Femur (tissue), 1 donor: ENCODE data around the gene KBTBD2.
"Not testable (repeated sequence)": the region's sequence is repeated elsewhere in the genome, so short reads cannot be mapped to it uniquely, and the experiment has no call there.

Experiments
- DNase-seq: peaks from one replicate; pipeline ENCODE4 v3.0.0-alpha.2; 2017

The KBTBD2 gene

GRCh38 chr7:32892521-32893206, 1.1 kb upstream of the KBTBD2 start:
- DNase-seq, result peak; percentile 76

GRCh38 chr7:32891800-32892520, 400 bp upstream of the KBTBD2 start:
- DNase-seq, result peak; percentile 98

GRCh38 chr7:32890793-32891042, 842 bp downstream of the KBTBD2 start:
- no peak for DNase-seq

- DNase-seq, result peak; percentile 44
These were observed 1.4 kb downstream of the KBTBD2 start for GRCh38 chr7:32890010-32890792.

GRCh38 chr7:32888505-32888904, 3.1 kb downstream of the KBTBD2 start:
- DNase-seq, result no peak

- no peak for DNase-seq
These were observed 4.2 kb downstream of the KBTBD2 start for GRCh38 chr7:32887395-32887794.

- no peak for DNase-seq
These were observed 10.2 kb downstream of the KBTBD2 start for GRCh38 chr7:32881074-32881982.

- DNase-seq, result no peak
These were observed 12.1 kb downstream of the KBTBD2 start for GRCh38 chr7:32879460-32879859.

GRCh38 chr7:32878023-32878422, 13.5 kb downstream of the KBTBD2 start:
- not testable (repeated sequence) for DNase-seq

GRCh38 chr7:32872421-32872820, 19.1 kb downstream of the KBTBD2 start:
- DNase-seq, result no peak

- no peak for DNase-seq
These were observed 19.8 kb downstream of the KBTBD2 start for GRCh38 chr7:32871624-32872371.

GRCh38 chr7:32870298-32870697, 21.3 kb downstream of the KBTBD2 start:
- DNase-seq, result no peak

GRCh38 chr7:32869716-32870115, 21.8 kb downstream of the KBTBD2 start:
- no peak for DNase-seq

- no peak for DNase-seq
These were observed 23.4 kb downstream of the KBTBD2 start for GRCh38 chr7:32868116-32868515.

- DNase-seq, result no peak
These were observed 26.0 kb downstream of the KBTBD2 start for GRCh38 chr7:32865448-32866030.

- not testable (repeated sequence) for DNase-seq
These were observed 27.7 kb downstream of the KBTBD2 start for GRCh38 chr7:32863872-32864271.

GRCh38 chr7:32860090-32860489, 31.5 kb downstream of the KBTBD2 start:
- DNase-seq, result no peak

- DNase-seq, result no peak
These were observed 32.9 kb downstream of the KBTBD2 start for GRCh38 chr7:32858648-32859047.

- not testable (repeated sequence) for DNase-seq
These were observed 34.5 kb downstream of the KBTBD2 start for GRCh38 chr7:32857063-32857462.

GRCh38 chr7:32855837-32856775, 35.5 kb downstream of the KBTBD2 start:
- DNase-seq, result not testable (repeated sequence)

GRCh38 chr7:32850654-32851053, 40.9 kb downstream of the KBTBD2 start:
- not testable (repeated sequence) for DNase-seq
